ENCODE results near the gene NDUFS7. TPM values are rescaled to one million over a fixed set of nuclear protein-coding genes. Genes with fewer than 3 reads are reported as not detected.
"Not testable (repeated sequence)": the region's sequence is repeated elsewhere in the genome, so short reads cannot be mapped to it uniquely, and the experiment has no call there.

NDUFS7 gene
- total RNA-seq, 1 donor from 2014 or later = 55.9 TPM

DNA sequence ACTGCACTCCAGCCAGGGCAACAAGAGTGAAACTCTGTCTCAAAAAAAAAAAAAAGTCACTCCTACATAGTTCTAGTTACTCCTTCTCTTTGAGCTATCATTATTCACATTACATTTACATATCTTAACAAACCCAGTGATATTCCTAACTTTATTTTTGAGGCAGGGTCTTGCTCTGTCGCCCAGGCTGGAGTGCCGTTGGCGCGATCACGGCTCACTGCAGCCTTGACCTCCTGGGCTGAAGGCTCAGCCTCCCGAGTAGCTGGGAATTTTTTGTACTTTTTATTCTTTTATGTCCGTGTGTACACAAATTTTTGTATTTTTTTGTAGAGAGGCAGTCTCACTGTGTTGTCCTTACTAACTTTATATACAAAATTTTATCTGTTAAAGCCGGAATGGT is 53.9 kb downstream of the NDUFS7 start:
- Mint-ChIP-seq H3K27ac (peak overlapping the region; percentile 100), H3K4me1 (peaks cover 12% of the 10 kb centered on the region), H3K4me3 (peak overlapping the region; percentile 100), H3K36me3 (peaks cover 23% of the 10 kb centered on the region), H3K27me3 (ENCODE audit: low read depth) (no peaks in the 10 kb centered on the region), H3K9me3 (no peaks in the 10 kb centered on the region)
- no peak for DNase-seq (ENCODE audit: low spot score in 2 of 2, unreplicated experiment in 2 of 2)
- TF ChIP-seq, protein P1, sequence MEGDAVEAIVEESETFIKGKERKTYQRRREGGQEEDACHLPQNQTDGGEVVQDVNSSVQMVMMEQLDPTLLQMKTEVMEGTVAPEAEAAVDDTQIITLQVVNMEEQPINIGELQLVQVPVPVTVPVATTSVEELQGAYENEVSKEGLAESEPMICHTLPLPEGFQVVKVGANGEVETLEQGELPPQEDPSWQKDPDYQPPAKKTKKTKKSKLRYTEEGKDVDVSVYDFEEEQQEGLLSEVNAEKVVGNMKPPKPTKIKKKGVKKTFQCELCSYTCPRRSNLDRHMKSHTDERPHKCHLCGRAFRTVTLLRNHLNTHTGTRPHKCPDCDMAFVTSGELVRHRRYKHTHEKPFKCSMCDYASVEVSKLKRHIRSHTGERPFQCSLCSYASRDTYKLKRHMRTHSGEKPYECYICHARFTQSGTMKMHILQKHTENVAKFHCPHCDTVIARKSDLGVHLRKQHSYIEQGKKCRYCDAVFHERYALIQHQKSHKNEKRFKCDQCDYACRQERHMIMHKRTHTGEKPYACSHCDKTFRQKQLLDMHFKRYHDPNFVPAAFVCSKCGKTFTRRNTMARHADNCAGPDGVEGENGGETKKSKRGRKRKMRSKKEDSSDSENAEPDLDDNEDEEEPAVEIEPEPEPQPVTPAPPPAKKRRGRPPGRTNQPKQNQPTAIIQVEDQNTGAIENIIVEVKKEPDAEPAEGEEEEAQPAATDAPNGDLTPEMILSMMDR (IDR thresholded peaks at IDR 0.05; ENCODE audit: unreplicated experiment) = no peak

DNA sequence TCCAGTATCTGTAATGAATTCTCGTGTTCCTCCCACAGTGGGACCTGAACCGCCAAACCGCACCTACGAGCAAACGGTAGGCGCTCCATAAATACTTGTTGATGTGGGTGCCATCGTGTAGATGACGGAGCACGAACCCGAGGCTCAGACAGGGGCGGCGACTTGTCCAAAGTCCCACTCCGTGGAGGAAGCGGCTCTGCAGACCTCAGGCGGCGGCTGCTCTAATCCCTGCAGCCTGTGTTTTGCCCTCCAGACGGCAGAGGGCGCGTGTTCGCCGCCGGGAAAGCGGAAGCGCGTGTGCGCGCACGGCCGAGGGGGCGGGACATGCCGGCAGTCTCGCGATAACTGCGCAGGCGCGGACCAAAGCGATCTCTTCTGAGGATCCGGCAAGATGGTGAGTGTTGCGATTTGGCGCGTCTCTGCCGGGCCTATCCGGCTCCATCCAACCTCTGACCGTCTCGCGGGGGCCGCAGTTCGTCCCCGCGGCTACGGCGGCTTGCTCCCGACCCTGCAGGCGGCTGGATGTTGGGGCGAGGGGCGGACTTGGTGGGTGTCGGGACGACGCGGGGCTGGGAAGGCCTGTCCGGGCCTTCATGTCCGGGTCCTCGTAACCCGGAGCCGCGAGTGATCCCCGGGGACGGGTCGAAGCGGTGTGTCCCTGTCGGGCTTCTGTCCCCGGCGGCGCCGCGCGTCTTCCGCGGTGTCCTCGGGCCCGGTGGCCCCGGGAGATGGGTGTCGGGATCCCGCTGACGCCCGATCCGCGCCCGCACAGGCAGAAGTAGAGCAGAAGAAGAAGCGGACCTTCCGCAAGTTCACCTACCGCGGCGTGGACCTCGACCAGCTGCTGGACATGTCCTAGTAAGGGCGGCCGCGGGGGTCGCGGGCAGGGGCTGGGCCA is 54.6 kb downstream of the NDUFS7 start, which contains the start of gene RPS15:
RPS15 (plus strand) TSS at position 362 of the 898 bp plus-strand sequence; CDS start at position 392, 30 bp downstream.
- peak within 1 kb of the TSS; percentile 100 for H3K27ac Mint-ChIP-seq
- H3K9me3 Mint-ChIP-seq = no peaks in the 10 kb centered on the region
- DNase-seq (ENCODE audit: low spot score in 2 of 2, unreplicated experiment in 2 of 2) = peak; percentile 96 to 98
- H3K4me1 Mint-ChIP-seq = peaks cover 12% of the 10 kb centered on the region
- TF ChIP-seq, protein P1 (IDR thresholded peaks at IDR 0.05; ENCODE audit: unreplicated experiment) = peak; percentile 88
- peak within 1 kb of the TSS; percentile 100 for H3K4me3 Mint-ChIP-seq
- H3K36me3 Mint-ChIP-seq = peaks cover 25% of the 10 kb centered on the region
- no peaks in the 10 kb centered on the region for H3K27me3 Mint-ChIP-seq (ENCODE audit: low read depth)

DNA sequence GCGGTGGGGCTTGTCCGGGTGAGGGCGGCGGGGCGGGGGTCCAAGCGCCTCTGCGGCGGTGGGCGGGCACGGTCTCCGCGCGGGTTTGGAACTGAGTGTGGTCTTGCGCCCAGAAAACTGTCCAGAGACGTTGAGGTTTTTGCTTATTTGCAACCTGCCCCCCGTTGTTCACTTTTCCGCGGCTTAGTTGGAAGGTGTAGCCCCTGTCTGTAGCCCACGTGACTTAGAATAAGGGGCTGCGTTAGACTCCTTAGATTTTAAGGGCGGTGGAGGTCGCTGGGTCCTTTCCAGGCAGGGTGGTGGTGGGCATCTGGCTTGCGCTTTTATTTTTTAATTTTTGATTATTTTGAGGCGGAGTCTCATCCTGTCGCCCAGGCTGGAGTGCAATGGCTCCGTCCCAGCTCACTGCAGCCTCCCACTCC is 55.2 kb downstream of the NDUFS7 start:
- Mint-ChIP-seq H3K9me3 (no peaks in the 10 kb centered on the region), H3K27me3 (ENCODE audit: low read depth) (peaks cover under 1% of the 10 kb centered on the region), H3K4me3 (peak overlapping the region; percentile 100), H3K27ac (peak overlapping the region; percentile 90), H3K36me3 (peaks cover 25% of the 10 kb centered on the region), H3K4me1 (peaks cover 12% of the 10 kb centered on the region)
- TF ChIP-seq, protein P1 (IDR thresholded peaks at IDR 0.05; ENCODE audit: unreplicated experiment) = no peak
- no peak for DNase-seq (ENCODE audit: low spot score in 2 of 2, unreplicated experiment in 2 of 2)

DNA sequence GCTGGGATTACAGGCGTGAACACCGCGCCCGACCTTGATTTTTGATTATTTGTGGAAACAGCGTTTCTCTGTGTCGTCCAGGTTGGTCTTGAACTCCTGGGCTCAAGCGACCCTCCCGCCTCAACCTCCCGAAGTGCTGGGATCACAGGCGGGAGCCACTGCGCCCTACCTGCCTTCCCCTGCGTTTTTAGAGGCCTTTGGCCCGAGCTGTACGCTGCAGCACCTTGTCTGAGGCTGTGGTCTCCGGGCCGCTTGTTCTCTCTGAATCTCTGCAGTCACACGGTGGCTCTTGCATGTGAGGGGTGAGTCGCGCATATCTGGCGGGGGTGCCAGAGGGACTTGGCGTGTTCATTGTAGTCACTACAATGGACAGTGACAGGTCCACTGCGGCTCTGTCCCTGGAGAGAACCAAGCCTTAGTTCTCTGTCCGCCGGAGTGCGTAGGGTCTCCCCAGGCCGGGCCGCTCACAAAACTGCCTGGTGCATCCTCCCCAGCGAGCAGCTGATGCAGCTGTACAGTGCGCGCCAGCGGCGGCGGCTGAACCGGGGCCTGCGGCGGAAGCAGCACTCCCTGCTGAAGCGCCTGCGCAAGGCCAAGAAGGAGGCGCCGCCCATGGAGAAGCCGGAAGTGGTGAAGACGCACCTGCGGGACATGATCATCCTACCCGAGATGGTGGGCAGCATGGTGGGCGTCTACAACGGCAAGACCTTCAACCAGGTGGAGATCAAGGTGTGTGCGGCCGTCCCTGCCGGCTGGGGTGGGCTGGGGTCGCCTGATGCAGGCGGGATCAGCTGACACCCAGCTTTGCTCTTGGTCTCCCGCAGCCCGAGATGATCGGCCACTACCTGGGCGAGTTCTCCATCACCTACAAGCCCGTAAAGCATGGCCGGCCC is 56.1 kb downstream of the NDUFS7 start:
- DNase-seq (ENCODE audit: low spot score in 2 of 2, unreplicated experiment in 2 of 2); H3K27me3 Mint-ChIP-seq (ENCODE audit: low read depth); H3K9me3 Mint-ChIP-seq: not testable (repeated sequence)
- Mint-ChIP-seq H3K4me3 (peak overlapping the region; percentile 100), H3K27ac (peak overlapping the region; percentile 81), H3K4me1 (peaks cover 12% of the 10 kb centered on the region), H3K36me3 (peaks cover 25% of the 10 kb centered on the region)

DNA sequence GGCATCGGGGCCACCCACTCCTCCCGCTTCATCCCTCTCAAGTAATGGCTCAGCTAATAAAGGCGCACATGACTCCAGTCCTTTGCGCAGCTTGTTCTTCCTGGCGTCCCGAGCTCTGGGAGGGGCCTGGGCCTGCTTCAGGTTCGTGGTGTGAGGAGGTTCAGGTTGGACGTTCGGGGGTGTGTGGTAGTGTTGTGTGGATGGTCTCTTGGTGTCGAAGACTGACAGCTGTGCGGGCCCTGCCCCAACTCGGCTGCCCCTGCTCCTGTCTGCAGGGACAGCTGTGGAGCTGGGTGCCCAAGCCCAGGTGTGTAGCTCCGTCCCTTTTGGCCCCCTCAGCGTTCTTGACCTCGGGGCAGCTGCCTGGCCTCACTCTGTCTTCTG is 56.7 kb downstream of the NDUFS7 start:
- Mint-ChIP-seq H3K27ac (no peak overlapping the region), H3K36me3 (peaks cover 23% of the 10 kb centered on the region)
- TF ChIP-seq, protein P1 (IDR thresholded peaks at IDR 0.05; ENCODE audit: unreplicated experiment) = no peak

More for the DNA sequence above, 56.7 kb downstream of the NDUFS7 start:
- peaks cover 12% of the 10 kb centered on the region for H3K4me1 Mint-ChIP-seq
- peak overlapping the region; percentile 100 for H3K4me3 Mint-ChIP-seq
- no peaks in the 10 kb centered on the region for H3K9me3 Mint-ChIP-seq
- no peak for DNase-seq (ENCODE audit: low spot score in 2 of 2, unreplicated experiment in 2 of 2)
- H3K27me3 Mint-ChIP-seq (ENCODE audit: low read depth) = peaks cover 11% of the 10 kb centered on the region
